Common myeloid progenitor, CD34-positive (primary cell): ENCODE data around the gene SYNDIG1.

ENCODE experiments used
- CTCF ChIA-PET: fragments of 350-600 bp; sonication (Branson Sonifier 250); formaldehyde crosslinking; loops from one replicate; lab custom pipeline; 2021; ENCODE audit warnings: antibody characterized with exemption; lab: Charles Lee
- POLR2A ChIA-PET: fragments of 350-600 bp; sonication (Branson Sonifier 250); formaldehyde crosslinking; loops from one replicate; lab custom pipeline; 2021; ENCODE audit warnings: antibody characterized with exemption; lab: Charles Lee
- DNase-seq, 3 donors: peaks; one replicate each; pipeline versions ENCODE4 v3.0.0 to v3.0.0-alpha.2; 2013
- H3K27ac ChIP-seq, 2 experiments: 1 replicate in 1 of 2; 2 replicates in 1 of 2; pipeline ENCODE4 v1.7.0; 2013; ENCODE audit warnings: inconsistent platforms in 2 of 2, low read length in 2 of 2, mild to moderate bottlenecking in 2 of 2, low read depth in 1 of 2, moderate library complexity in 1 of 2; ENCODE audit not compliant: severe bottlenecking in 2 of 2, insufficient read depth in 1 of 2, poor library complexity in 1 of 2
- H3K27me3 ChIP-seq, 5 experiments: replicated peaks in 2 of 5; 1 replicate in 3 of 5; 2 replicates in 2 of 5; pipeline versions ENCODE4 v1.6.1 to v1.7.0; 2013; ENCODE audit warnings: low read length in 4 of 5, mild to moderate bottlenecking in 2 of 5, moderate library complexity in 2 of 5, inconsistent platforms in 1 of 5; ENCODE audit not compliant: insufficient read depth in 5 of 5, control insufficient read depth in 4 of 5
- H3K36me3 ChIP-seq, 4 experiments: 1 replicate in 2 of 4; 2 replicates in 2 of 4; pipeline versions ENCODE4 v1.6.1 to v1.7.0; 2013; ENCODE audit warnings: low read length in 3 of 4, control low read depth in 1 of 4, mild to moderate bottlenecking in 1 of 4; ENCODE audit not compliant: control insufficient read depth in 4 of 4, insufficient read depth in 4 of 4
- H3K4me1 ChIP-seq, 4 experiments: 1 replicate in 3 of 4; 2 replicates in 1 of 4; pipeline versions ENCODE4 v1.6.1 to v1.7.1; 2013; ENCODE audit warnings: low read length in 3 of 4, mild to moderate bottlenecking in 3 of 4, control low read depth in 1 of 4, inconsistent platforms in 1 of 4, moderate library complexity in 1 of 4; ENCODE audit not compliant: control insufficient read depth in 4 of 4, insufficient read depth in 4 of 4; ENCODE audit errors: control extremely low read depth in 1 of 4
- H3K4me3 ChIP-seq, 7 experiments: 1 replicate in 4 of 7; 2 replicates in 3 of 7; pipeline versions ENCODE4 v1.5.1 to v1.7.0; 2013; ENCODE audit warnings: mild to moderate bottlenecking in 7 of 7, low read length in 6 of 7, moderate library complexity in 6 of 7, inconsistent platforms in 2 of 7, low read depth in 2 of 7, control low read depth in 1 of 7; ENCODE audit not compliant: insufficient read depth in 4 of 7, control insufficient read depth in 1 of 7; ENCODE audit errors: extremely low read depth in 1 of 7
- H3K9me3 ChIP-seq, 5 experiments: 1 replicate in 4 of 5; 2 replicates in 1 of 5; pipeline versions ENCODE4 v1.6.1 to v1.7.1; 2013; ENCODE audit warnings: low read length in 4 of 5, mild to moderate bottlenecking in 2 of 5, inconsistent platforms in 1 of 5, low read depth in 1 of 5, moderate library complexity in 1 of 5; ENCODE audit not compliant: control insufficient read depth in 4 of 5, insufficient read depth in 2 of 5; ENCODE audit errors: control extremely low read depth in 1 of 5
- WGBS: methylation state at CpG from one replicate; pipeline ENCODE4 v1.1.5; 2013; ENCODE audit not compliant: insufficient coverage; 5-methylcytosine and 5-hydroxymethylcytosine counted together

SYNDIG1 gene

DNA sequence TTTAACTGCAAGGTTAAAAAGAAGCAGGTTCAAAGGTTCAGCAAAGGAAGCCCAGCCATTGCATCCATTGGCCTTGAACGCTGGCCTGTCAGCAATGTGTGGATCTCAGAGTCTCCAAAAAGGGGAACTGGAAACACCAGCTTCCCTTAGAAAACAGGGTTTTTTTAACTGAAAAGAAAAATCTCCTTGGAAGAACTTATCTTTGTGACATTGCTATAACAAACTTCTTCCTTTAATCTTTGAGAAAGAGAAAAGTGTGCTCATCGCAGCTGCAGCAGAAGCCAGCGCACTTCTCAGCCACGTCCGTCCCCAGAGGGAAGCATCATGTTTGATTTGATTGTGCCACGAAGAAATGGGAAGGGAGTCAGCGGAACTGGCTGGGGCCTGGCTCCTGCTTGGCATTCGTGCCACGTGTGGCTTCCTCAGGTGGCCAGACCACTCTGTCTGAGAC lies 215.0 kb downstream of the SYNDIG1 start:
- CTCF ChIA-PET: interaction anchor here (0.8 to 1.4 kb wide), 3 partner anchors 16 to 94 kb away, joined by 3 read pairs; no protein-coding TSS in a partner anchor
- Histone ChIP-seq H3K27me3 (no peaks in the 10 kb centered on the region), H3K36me3 (no peaks in the 10 kb centered on the region), H3K4me3 (peak overlapping the region in 3 of 7 experiments; percentile 0 to 25 (median 12)), H3K9me3 (no peaks in the 10 kb centered on the region), H3K4me1 (peaks cover 4 to 34% (median 29%) of the 10 kb centered on the region in 4 experiments), H3K27ac (no peak overlapping the region)
- POLR2A ChIA-PET: no interaction called here
- WGBS: 0% methylated on average over 9 of the region's 9 CpGs
- DNase-seq: peak; percentile 49 to 93 (median 91)

DNA sequence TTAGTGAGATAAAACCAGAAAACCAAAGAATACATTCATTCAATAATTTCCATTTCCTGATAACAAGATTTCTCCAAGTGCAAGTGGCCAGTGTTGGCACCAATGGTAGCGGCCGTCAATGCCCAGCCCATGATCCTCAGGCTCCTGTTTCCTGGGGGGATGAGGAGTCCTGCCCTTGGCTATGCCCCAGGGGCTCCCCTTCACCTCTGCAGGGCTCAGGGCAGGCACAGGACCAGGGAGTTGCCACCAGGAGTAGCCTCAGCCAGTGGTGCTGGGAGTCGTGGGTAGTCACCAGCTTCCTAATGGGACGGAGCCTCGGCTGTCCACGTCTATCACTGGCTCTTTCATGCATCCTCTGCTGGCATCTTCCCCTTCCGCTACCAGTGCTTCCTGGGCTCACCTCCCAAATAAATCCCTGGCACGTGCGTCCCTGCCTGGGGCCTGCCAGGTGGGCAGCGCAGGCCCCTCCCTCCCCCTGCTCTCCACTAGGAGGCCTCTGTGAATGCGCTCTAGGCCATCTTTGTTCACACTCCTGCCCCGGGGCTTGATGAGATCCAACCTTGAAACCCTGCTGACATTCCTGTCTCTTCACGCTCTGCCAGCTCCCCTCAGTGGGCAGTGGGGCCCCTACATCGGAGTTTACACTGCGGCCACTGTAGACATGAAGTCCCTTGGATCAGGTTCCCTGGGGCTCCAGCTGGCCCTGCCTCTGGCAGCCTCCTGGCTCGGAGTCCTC lies 215.7 kb downstream of the SYNDIG1 start:
- WGBS: 93% methylated on average over 16 of the region's 16 CpGs
- CTCF ChIA-PET: interaction anchor here (1.4 kb wide), 1 partner anchor 96 kb away, joined by 3 read pairs; no protein-coding TSS in a partner anchor
- H3K4me3 ChIP-seq: peak overlapping the region in 2 of 7 experiments; percentile 12 to 25

DNA sequence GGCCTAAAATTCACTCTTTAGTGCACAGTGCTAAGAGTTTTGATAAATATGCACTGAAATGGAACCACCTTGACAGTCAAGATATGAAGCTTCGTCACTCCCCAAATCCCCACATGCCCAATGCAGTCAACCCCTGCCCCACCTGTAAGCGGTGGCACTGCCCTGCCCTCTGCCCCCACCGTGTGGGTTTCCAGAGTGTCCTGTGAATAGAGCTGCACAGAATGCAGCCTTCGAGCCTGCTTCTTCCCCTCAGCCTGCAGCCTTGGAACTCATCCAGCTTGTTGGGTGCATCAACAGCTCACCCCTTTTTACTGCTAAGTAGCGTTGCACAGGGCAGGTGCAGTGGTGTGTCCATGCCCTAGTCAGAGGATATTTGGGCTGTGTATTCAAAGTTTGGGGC lies 216.3 kb downstream of the SYNDIG1 start:
- ChIA-PET CTCF (interaction anchor here (1.4 kb wide), 1 partner anchor 95 kb away, joined by 3 read pairs; no protein-coding TSS in a partner anchor), POLR2A (no interaction called here)
- no peak for DNase-seq
- Histone ChIP-seq H3K9me3 (no peaks in the 10 kb centered on the region), H3K4me1 (peaks cover 4 to 34% (median 25%) of the 10 kb centered on the region in 4 experiments), H3K27ac (no peak overlapping the region), H3K4me3 (no peak overlapping the region), H3K36me3 (no peaks in the 10 kb centered on the region), H3K27me3 (no peaks in the 10 kb centered on the region)
- WGBS: 77% methylated on average over 4 of the region's 5 CpGs

More for the DNA sequence above, 215.7 kb downstream of the SYNDIG1 start:
- no peak for DNase-seq
- peaks cover 4 to 34% (median 26%) of the 10 kb centered on the region in 4 experiments for H3K4me1 ChIP-seq
- POLR2A ChIA-PET: no interaction called here
- no peaks in the 10 kb centered on the region for H3K27me3 ChIP-seq
- H3K27ac ChIP-seq: no peak overlapping the region
- no peaks in the 10 kb centered on the region for H3K9me3 ChIP-seq
- H3K36me3 ChIP-seq: no peaks in the 10 kb centered on the region

DNA sequence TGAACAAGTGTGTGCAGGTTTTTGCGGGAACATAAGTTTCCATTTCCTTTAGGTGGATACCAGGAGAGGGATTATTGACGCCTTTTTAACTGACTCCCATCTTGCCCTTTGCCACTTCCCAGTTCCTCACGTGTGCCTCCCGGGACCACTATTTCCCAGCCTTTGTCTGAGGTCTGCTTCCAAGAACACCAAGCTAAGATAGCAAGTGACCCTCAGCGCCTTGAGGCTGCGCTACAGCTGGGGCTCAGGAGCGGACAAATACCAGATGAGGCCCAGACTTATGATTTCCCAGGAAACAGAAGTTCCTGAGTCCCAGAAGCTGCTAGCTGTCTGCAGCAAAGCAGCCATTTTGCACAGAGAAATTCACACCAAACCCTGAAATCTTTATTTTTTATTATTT lies 216.7 kb downstream of the SYNDIG1 start:
- H3K4me3 ChIP-seq: no peak overlapping the region
- DNase-seq: no peak
- H3K9me3 ChIP-seq: no peaks in the 10 kb centered on the region
- H3K36me3 ChIP-seq: no peaks in the 10 kb centered on the region
- H3K27ac ChIP-seq: no peak overlapping the region
- ChIA-PET POLR2A (no interaction called here), CTCF (interaction anchor here (0.7 to 1.4 kb wide), 2 partner anchors 88 to 95 kb away, joined by 3 read pairs; no protein-coding TSS in a partner anchor)
- 100% methylated on average over 5 of the region's 7 CpGs for WGBS
- peaks cover 4 to 34% (median 25%) of the 10 kb centered on the region in 4 experiments for H3K4me1 ChIP-seq
- no peaks in the 10 kb centered on the region for H3K27me3 ChIP-seq

DNA sequence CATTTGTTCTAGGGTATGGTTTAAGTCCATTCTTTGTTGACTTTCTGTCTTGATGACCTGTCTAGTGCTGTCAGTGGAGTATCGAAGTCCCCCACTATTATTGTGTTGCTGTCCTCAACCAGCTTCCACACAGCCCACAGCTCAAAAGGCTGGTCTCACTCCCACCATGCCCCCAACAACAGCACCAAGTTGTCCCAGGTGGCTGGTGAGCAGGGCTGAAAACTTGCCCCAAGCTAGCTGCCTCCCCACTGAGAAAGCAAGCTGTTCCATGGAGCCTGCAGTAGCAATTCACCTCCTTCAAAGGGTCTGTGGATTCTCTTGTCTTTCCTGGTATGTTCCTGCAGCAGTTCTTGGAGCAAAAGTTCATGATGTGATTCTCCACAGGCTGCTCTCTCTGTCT lies 221.0 kb downstream of the SYNDIG1 start:
- Histone ChIP-seq H3K36me3 (no peaks in the 10 kb centered on the region), H3K27ac (no peak overlapping the region), H3K27me3 (no peaks in the 10 kb centered on the region), H3K9me3 (no peaks in the 10 kb centered on the region), H3K4me3 (no peak overlapping the region), H3K4me1 (peaks cover 0 to 20% (median 11%) of the 10 kb centered on the region in 4 experiments)
- ChIA-PET CTCF (interaction anchor here (1.2 to 1.3 kb wide), 2 partner anchors 11 to 588 kb away, joined by 3 read pairs; no protein-coding TSS in a partner anchor), POLR2A (interaction anchor here (0.6 kb wide), 1 partner anchor 521 kb away, joined by 3 read pairs; no protein-coding TSS in a partner anchor)
- no CpG with 5 or more reads among the region's 1 CpG for WGBS
- DNase-seq: no peak

DNA sequence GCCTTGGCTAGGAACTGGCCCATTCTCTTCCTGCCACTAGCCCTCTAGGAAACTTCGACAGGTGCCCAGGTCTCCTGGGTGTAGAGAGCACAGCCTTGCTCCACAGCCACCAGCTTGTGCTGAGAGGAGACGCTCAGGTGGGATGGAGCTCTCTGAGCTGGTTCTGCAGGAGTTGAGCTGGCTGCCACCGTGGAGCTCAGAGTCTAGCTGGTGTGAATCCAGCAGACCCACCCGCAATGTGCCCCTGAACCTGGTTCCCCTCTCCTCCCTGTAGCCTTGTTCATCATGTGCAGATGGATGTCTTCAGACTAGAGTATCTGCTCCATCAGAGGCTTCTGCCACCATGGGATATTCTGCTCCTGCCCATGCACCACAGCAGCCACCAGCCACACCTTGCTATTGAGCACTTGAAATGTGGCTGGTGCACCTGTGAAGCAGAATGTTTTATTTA lies 222.5 kb downstream of the SYNDIG1 start:
- WGBS: 100% methylated on average over 3 of the region's 4 CpGs
- DNase-seq: no peak
- H3K27ac ChIP-seq: no peak overlapping the region

More for the DNA sequence above, 222.5 kb downstream of the SYNDIG1 start:
- Histone ChIP-seq H3K36me3 (no peaks in the 10 kb centered on the region), H3K27me3 (no peaks in the 10 kb centered on the region), H3K4me3 (no peak overlapping the region), H3K4me1 (peaks cover 0 to 16% (median 5%) of the 10 kb centered on the region in 4 experiments), H3K9me3 (no peaks in the 10 kb centered on the region)
- ChIA-PET CTCF (interaction anchor here (1.3 kb wide), 1 partner anchor 12 kb away, joined by 3 read pairs; no protein-coding TSS in a partner anchor), POLR2A (no interaction called here)
